Measurements from ENCODE around the gene ELMO1. TPM values are rescaled to one million over a fixed set of nuclear protein-coding genes. Genes with fewer than 3 reads are reported as not detected.

ELMO1 gene
- total RNA-seq, 1 experiment from 2014 or later = 7.8 TPM

- H3K23me2 ChIP-seq (ENCODE audit: insufficient read length, low read depth, low read length, poor library complexity, severe bottlenecking) = no peaks in the 10 kb centered on the region
- no peak overlapping the region for H2BK20ac ChIP-seq (ENCODE audit: low read depth, low read length, poor library complexity, severe bottlenecking)
- H3K4ac ChIP-seq (ENCODE audit: low read depth, low read length) = no peak overlapping the region
- H3K56ac ChIP-seq (ENCODE audit: insufficient read length, low read depth, low read length) = no peak overlapping the region
- H2BK120ac ChIP-seq (ENCODE audit: low read depth, low read length, poor library complexity, severe bottlenecking) = no peak overlapping the region
- no CpG with 5 or more reads among the region's 5 CpGs for WGBS (ENCODE audit: extremely low coverage, insufficient read length, low lambda C conversion rate)
- Mint-ChIP-seq H3K27ac (no peak overlapping the region), H3K4me3 (no peak overlapping the region), H3K4me1 (no peaks in the 10 kb centered on the region), H3K27me3 (ENCODE audit: low read depth) (no peaks in the 10 kb centered on the region), H3K9me3 (no peaks in the 10 kb centered on the region), H3K36me3 (ENCODE audit: insufficient read depth in 1 of 3, low read depth in 3 of 3) (no peaks in the 10 kb centered on the region; a peak in 1 of 7 replicates)
- no peak overlapping the region for H4K5ac ChIP-seq (ENCODE audit: insufficient read length, low read depth, low read length)
- no peak overlapping the region for H3K9ac ChIP-seq (ENCODE audit: extremely low read depth, insufficient read length, low read length)
- H4K8ac ChIP-seq (replicated peaks; ENCODE audit: insufficient read length, low read depth, low read length) = no peak overlapping the region
- no peak overlapping the region for H3K4me2 ChIP-seq (ENCODE audit: insufficient read depth, insufficient read length, low read length)
- H4K91ac ChIP-seq (ENCODE audit: insufficient read length, low read depth, low read length) = no peak overlapping the region
- DNase-seq = no peak
- no peaks in the 10 kb centered on the region for H3K4me1 ChIP-seq (ENCODE audit: insufficient read depth, low read length)
- no peak overlapping the region for H2BK15ac ChIP-seq (ENCODE audit: low read depth, low read length)
- no peak for TF ChIP-seq CTCF (conservative IDR thresholded peaks at IDR 0.05)
- no peaks in the 10 kb centered on the region for H3K79me2 ChIP-seq (ENCODE audit: insufficient read depth, low read length)
- no peak overlapping the region for H3K18ac ChIP-seq (ENCODE audit: insufficient read length, low read depth, low read length)
- no peak overlapping the region for H2AFZ ChIP-seq (ENCODE audit: low read length)
- H3K9me3 ChIP-seq (ENCODE audit: control insufficient read depth, low read depth, low read length) = no peaks in the 10 kb centered on the region
- H2AK5ac ChIP-seq (ENCODE audit: insufficient read length, low read length) = no peak overlapping the region
- no peak overlapping the region for H2BK5ac ChIP-seq (ENCODE audit: insufficient read length, low read length)
- H2BK12ac ChIP-seq (ENCODE audit: insufficient read length, low read depth, low read length) = no peak overlapping the region
- no peaks in the 10 kb centered on the region for H4K20me1 ChIP-seq (ENCODE audit: control insufficient read depth, insufficient read depth, insufficient read length)
- H3T11ph ChIP-seq (ENCODE audit: low read length) = no peak overlapping the region
- H3K23ac ChIP-seq (ENCODE audit: insufficient read length, low read depth, low read length) = no peak overlapping the region
- no peak overlapping the region for H3K14ac ChIP-seq (ENCODE audit: insufficient read depth, low read length)
- no peak overlapping the region for H3K27ac ChIP-seq (ENCODE audit: insufficient read length, low read depth, low read length)
- H3K27me3 ChIP-seq (ENCODE audit: insufficient read depth, low read length) = no peaks in the 10 kb centered on the region
- H3K79me1 ChIP-seq (ENCODE audit: insufficient read depth, low read depth, low read length, poor library complexity, severe bottlenecking) = no peaks in the 10 kb centered on the region
These were observed 563.8 kb downstream of the ELMO1 start for GRCh38 chr7:36884910-36885309.
